H1 (cell line): ENCODE results near the gene GTPBP6. TPM values are rescaled to one million over a fixed set of nuclear protein-coding genes. Genes with fewer than 3 reads are reported as not detected.

Experiments used
- JUND ChIP-seq: IDR thresholded peaks from 2 replicates; pipeline ENCODE4 v1.6.1; 2011; ENCODE audit warnings: mild to moderate bottlenecking, improper control_type of control experiment, low read length
- POU5F1 ChIP-seq: IDR thresholded peaks from 2 replicates; pipeline ENCODE4 v1.6.1; 2011; ENCODE audit warnings: low read depth, mild to moderate bottlenecking, low read length, moderate library complexity
- RBBP5 ChIP-seq: IDR thresholded peaks from 2 replicates; pipeline ENCODE4 v1.7.1; 2012; ENCODE audit warnings: low read depth, mild to moderate bottlenecking, inconsistent platforms, low read length, moderate library complexity, borderline replicate concordance
- SIN3A ChIP-seq, 2 experiments: IDR thresholded peaks in 1 of 2; conservative IDR thresholded peaks in 1 of 2; 2 replicates each; pipeline ENCODE4 v1.6.1; 2011 to 2012; ENCODE audit warnings: low read length in 2 of 2, improper control_type of control experiment in 1 of 2, low read depth in 1 of 2, mild to moderate bottlenecking in 1 of 2
- TAF1 ChIP-seq: IDR thresholded peaks from 2 replicates; pipeline ENCODE4 v1.6.1; 2011; ENCODE audit warnings: mild to moderate bottlenecking, low read depth, low read length
- ZNF274 ChIP-seq: IDR thresholded peaks from 2 replicates; pipeline ENCODE4 v1.7.0; 2012; ENCODE audit warnings: low read length, borderline replicate concordance; ENCODE audit errors: extremely low read depth
- polyA plus RNA-seq, 7 experiments: library from polyadenylated mRNA; depleted of rRNA in 3 of 7; stranded (reverse) in 5 of 7; unstranded in 2 of 7; fragments of >200 nt in 5 of 7; fragments of 200-250 nt in 2 of 7; gene quantifications; 1 replicate in 5 of 7; 2 replicates in 1 of 7; 4 replicates in 1 of 7; pipeline versions ENCODE4 v1.2.1 to v1.2.3, GENCODE V29; 2011 to 2013; ENCODE audit warnings: missing spikeins in 2 of 7, mixed read lengths in 2 of 7
- total RNA-seq: library from RNA; stranded (reverse); fragmentation: NEBNext Ultra II Directional; extraction: Animal tissue kit (Norgen Biotek cat#: 25700); gene quantifications from 2 replicates; pipeline ENCODE4 v1.2.1, GENCODE V29; 2021
- TF ChIP-seq, protein P1 (sequence below), 3 experiments: IDR thresholded peaks; 1 replicate in 2 of 3; 2 replicates in 1 of 3; pipeline versions ENCODE4 v1.5.1 to v1.6.1; 2011; ENCODE audit warnings: low read length in 3 of 3, mild to moderate bottlenecking in 3 of 3, inconsistent platforms in 2 of 3, low read depth in 1 of 3, moderate library complexity in 1 of 3; ENCODE audit not compliant: insufficient read depth in 1 of 3; ENCODE audit errors: control extremely low read depth in 1 of 3
- TF ChIP-seq, protein P2 (sequence below): IDR thresholded peaks from 2 replicates; pipeline ENCODE4 v1.6.1; 2012; ENCODE audit warnings: inconsistent platforms

The GTPBP6 gene
- total and polyA plus RNA-seq, 2 of the 8 experiments (the other 6 are each of a cell fraction or from before 2014, with no cell fraction given), result 33.9 to 57.1 TPM

GRCh38 chrX:348461-349117 is 30.0 kb upstream of the GTPBP6 start (continued):
- TF ChIP-seq, protein P1, sequence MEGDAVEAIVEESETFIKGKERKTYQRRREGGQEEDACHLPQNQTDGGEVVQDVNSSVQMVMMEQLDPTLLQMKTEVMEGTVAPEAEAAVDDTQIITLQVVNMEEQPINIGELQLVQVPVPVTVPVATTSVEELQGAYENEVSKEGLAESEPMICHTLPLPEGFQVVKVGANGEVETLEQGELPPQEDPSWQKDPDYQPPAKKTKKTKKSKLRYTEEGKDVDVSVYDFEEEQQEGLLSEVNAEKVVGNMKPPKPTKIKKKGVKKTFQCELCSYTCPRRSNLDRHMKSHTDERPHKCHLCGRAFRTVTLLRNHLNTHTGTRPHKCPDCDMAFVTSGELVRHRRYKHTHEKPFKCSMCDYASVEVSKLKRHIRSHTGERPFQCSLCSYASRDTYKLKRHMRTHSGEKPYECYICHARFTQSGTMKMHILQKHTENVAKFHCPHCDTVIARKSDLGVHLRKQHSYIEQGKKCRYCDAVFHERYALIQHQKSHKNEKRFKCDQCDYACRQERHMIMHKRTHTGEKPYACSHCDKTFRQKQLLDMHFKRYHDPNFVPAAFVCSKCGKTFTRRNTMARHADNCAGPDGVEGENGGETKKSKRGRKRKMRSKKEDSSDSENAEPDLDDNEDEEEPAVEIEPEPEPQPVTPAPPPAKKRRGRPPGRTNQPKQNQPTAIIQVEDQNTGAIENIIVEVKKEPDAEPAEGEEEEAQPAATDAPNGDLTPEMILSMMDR (IDR thresholded peaks at IDR 0.05; ENCODE audit: control extremely low read depth in 1 of 3, insufficient read depth in 1 of 3, low read depth in 1 of 3, low read length in 3 of 3), result no peak
- TF ChIP-seq ZNF274 (no peak), RBBP5 (no peak), POU5F1 (no peak), TAF1 (no peak), SIN3A (conservative IDR thresholded peaks at IDR 0.05 in 1 of 2, IDR thresholded peaks at IDR 0.05 in 1 of 2; ENCODE audit: low read depth in 1 of 2, low read length in 2 of 2) (no peak), JUND (no peak)
- TF ChIP-seq, protein P2, sequence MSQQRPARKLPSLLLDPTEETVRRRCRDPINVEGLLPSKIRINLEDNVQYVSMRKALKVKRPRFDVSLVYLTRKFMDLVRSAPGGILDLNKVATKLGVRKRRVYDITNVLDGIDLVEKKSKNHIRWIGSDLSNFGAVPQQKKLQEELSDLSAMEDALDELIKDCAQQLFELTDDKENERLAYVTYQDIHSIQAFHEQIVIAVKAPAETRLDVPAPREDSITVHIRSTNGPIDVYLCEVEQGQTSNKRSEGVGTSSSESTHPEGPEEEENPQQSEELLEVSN, result no peak
- TF ChIP-seq, all 59 proteins: peak for 0
